Muscle of leg (tissue), 11 donors: ENCODE data around the gene NOB1. TPM values are rescaled to one million over a fixed set of nuclear protein-coding genes. Genes with fewer than 3 reads are reported as not detected.

ENCODE experiments used
- DNase-seq: peaks from one replicate; pipeline ENCODE4 v3.0.0; 2013
- H3K27ac ChIP-seq: one replicate; pipeline ENCODE4 v1.5.1; 2013; ENCODE audit warnings: mild to moderate bottlenecking, low read length, control low read depth
- H3K27me3 ChIP-seq: one replicate; pipeline ENCODE4 v1.6.1; 2013; ENCODE audit warnings: low read length; ENCODE audit not compliant: control insufficient read depth, insufficient read depth
- H3K36me3 ChIP-seq: one replicate; pipeline ENCODE4 v1.6.1; 2013; ENCODE audit warnings: low read length; ENCODE audit not compliant: control insufficient read depth, insufficient read depth
- H3K4me1 ChIP-seq: one replicate; pipeline ENCODE4 v1.6.1; 2013; ENCODE audit warnings: low read length; ENCODE audit not compliant: control insufficient read depth, insufficient read depth
- H3K4me3 ChIP-seq: one replicate; pipeline ENCODE4 v1.5.1; 2013; ENCODE audit warnings: low read length, control low read depth
- H3K9me3 ChIP-seq: replicated peaks from 2 replicates; pipeline ENCODE4 v1.6.1; 2013; ENCODE audit warnings: low read depth, low read length; ENCODE audit not compliant: control insufficient read depth
- WGBS: methylation state at CpG from one replicate; pipeline ENCODE4 v1.1.5; 2013; ENCODE audit warnings: missing lambda C conversion rate; ENCODE audit not compliant: insufficient coverage; 5-methylcytosine and 5-hydroxymethylcytosine counted together
- polyA plus RNA-seq, 8 donors: library from polyadenylated mRNA; unstranded; fragments of 120-200 nt; gene quantifications; one replicate each; pipeline versions ENCODE4 v1.2.1 to v1.2.3, GENCODE V29; 2013; ENCODE audit warnings: inconsistent platforms in 1 of 8, low replicate concordance in 1 of 8; ENCODE audit not compliant: insufficient read length in 8 of 8, insufficient read depth in 1 of 8
- total RNA-seq: library from RNA; stranded (reverse); fragments of 120-200 nt; gene quantifications from one replicate; pipeline ENCODE4 v1.2.4, GENCODE V29; 2013

Gene NOB1
- total and polyA plus RNA-seq, 9 donors: 16.2 to 56.6 (median 47.1) TPM

DNA sequence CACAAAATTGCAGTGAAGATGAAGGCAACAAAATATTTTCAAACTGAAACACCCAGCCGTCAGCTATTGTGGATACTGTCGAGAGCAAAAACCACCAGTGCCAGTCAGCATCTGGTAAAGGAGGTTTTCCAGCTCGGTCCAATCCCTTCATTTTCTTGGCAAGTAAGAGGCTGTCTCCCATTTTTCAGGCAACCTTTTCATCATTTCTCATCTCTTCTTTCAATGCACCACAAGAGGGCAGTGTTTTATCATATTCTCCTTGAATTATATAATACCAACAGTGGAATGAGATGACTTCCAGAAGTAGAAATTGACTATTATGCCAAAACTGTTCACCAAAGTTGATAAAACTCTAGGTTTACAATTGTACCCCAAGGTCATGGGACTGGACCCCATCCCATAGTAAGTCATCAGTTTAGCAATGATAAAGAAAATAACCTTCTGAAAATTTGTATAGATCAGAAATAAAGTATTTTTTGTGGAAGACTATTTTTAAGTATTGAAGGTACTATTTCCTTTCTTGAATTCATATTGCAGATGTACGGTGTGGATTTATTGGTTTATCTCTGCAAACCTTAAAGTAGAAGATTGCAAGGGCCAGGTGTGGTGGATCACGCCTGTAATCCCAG is 45.2 kb downstream of the NOB1 start:
- H3K4me3 ChIP-seq: no peak overlapping the region
- H3K27me3 ChIP-seq: no peaks in the 10 kb centered on the region
- no peaks in the 10 kb centered on the region for H3K4me1 ChIP-seq
- H3K36me3 ChIP-seq: peaks cover 16% of the 10 kb centered on the region
- WGBS: no CpG with 5 or more reads among the region's 5 CpGs
- H3K9me3 ChIP-seq: no peaks in the 10 kb centered on the region
- peak; percentile 89 for DNase-seq
- no peak overlapping the region for H3K27ac ChIP-seq

DNA sequence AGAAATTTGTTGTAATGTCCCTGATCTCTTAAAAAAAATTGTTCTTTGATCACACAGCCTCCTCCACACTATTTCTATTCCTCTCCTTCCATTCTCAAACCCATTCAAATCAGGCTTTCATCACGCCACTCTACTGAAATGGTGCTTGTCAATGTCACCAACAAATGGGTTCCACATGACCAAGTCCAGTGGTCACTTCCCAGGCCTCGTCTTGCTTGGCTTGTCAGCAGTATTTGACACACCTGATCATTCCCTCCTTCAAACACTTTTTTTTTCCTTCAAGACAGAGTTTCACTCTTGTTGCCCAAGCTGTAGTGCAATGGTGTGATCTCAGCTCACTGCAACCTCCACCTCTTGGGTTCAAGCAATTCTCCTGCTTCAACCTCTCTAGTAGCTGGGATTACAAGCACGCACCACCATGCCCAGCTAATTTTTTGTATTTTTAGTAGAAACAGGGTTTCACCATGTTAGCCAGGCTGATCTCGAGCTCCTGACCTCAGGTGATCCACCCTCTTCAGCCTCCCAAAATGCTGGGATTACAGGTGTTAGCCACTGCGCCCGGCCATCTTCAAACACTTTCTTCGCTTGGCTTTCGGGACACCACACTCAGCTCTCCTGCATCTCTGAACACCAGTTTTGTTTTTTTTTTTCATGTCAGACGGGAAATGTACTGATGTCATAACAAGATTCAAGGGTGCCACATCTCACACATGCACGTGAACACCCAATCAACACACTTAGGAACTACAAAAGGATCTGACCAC is 46.6 kb downstream of the NOB1 start:
- Histone ChIP-seq H3K27me3 (no peaks in the 10 kb centered on the region), H3K4me1 (no peaks in the 10 kb centered on the region), H3K36me3 (peaks cover 13% of the 10 kb centered on the region), H3K4me3 (no peak overlapping the region), H3K27ac (no peak overlapping the region), H3K9me3 (no peaks in the 10 kb centered on the region)
- DNase-seq: no peak
- WGBS: 81% methylated on average over 8 of the region's 10 CpGs

DNA sequence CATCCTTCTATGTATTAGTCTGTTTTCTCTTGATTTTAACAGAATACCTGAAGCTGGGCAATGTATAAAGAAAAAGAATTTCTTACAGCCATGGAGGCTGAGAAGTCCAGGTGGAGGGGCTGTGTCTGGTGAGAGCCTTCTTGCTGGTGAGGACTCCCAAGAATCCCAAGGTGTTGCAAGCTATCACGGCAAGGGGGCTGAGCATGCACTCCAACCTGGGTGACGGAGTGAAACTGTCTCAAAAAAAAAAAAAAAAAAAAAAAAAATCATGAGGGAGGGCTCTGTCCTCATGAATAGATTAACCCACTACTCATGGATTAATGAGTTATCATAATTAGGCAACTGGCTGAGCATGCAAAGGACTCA is 47.8 kb downstream of the NOB1 start:
- WGBS: no CpG with 5 or more reads among the region's 2 CpGs
- no peaks in the 10 kb centered on the region for H3K9me3 ChIP-seq
- H3K27me3 ChIP-seq: no peaks in the 10 kb centered on the region
- H3K4me1 ChIP-seq: no peaks in the 10 kb centered on the region
- no peak for DNase-seq
- no peak overlapping the region for H3K4me3 ChIP-seq
- H3K27ac ChIP-seq: no peak overlapping the region
- peaks cover 9% of the 10 kb centered on the region for H3K36me3 ChIP-seq

DNA sequence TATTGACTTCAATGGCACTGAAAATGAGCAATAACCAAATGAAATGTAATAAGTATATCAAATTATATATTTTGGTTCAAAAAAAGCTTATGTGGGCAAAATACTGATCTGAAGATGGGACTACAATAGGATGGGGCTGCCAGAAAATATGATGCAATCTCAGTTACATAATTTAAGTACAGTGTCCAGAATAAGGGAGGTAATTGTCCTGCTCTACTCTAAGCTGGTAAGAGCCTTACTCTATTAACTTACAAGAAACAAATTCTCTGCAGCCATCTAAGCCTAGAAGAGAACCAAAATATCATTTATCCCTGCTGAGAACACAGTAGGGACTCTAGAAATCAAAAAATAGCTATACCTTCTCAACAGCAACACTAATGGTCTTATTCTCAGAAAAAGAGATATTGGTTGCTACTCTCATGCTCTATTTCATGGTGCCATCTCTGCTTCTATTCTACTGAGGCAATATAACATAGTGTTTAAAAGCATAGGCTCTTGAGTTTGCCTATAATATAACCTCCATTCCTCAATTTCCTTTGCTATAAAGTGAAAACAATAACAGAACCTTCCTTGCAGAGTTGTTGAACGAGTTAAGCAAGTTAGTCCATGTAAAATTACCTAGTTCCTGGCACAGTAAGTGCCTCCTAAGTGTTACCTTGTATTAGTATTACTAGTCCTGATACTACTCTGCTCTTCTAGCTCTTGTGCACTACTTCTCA is 48.3 kb downstream of the NOB1 start:
- H3K27ac ChIP-seq: no peak overlapping the region

DNA sequence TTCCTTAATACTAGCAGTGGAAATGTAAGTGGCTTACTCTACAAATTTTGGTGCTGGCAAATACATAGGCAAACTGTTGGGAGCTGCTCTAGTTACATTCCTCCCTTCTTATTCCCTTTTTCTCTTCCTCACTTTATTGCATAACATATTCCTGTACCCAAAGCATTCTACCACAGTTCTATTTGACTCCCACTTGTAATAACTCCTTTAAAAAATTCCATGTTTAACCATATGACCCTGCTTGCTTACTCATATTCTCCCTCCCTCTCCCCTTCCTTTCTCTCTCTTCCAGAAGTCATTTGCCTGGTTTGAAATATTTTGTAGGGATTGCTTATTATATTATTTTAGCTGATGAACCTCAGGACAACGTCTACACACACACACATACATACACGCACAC is 51.1 kb downstream of the NOB1 start:
- H3K36me3 ChIP-seq: peaks cover 5% of the 10 kb centered on the region

More for the DNA sequence above, 48.3 kb downstream of the NOB1 start:
- H3K9me3 ChIP-seq: no peaks in the 10 kb centered on the region
- no peaks in the 10 kb centered on the region for H3K4me1 ChIP-seq
- H3K27me3 ChIP-seq: no peaks in the 10 kb centered on the region
- no CpG with 5 or more reads among the region's 1 CpG for WGBS
- peak; percentile 62 for DNase-seq
- H3K36me3 ChIP-seq: peaks cover 9% of the 10 kb centered on the region
- H3K4me3 ChIP-seq: no peak overlapping the region

DNA sequence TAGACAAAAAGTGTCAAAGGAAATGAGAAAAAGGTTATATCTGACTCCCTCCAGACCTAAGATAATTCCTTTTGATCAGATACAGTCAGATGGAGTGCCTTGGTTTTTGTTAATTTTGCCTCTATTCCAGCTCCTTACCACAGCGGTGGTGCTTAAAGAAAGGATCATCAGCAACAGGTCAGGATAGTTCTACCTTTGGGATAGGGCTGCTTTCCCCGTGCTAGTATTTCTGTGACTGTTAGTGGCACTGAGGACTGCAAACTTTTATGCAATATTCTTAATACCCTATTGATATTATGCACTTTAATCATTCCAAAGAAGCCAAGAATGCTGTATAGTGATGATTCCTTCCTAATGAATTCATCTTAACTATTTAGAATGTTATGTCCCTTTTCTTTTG is 52.9 kb downstream of the NOB1 start:
- 100% methylated on average over 1 of the region's 2 CpGs for WGBS
- H3K9me3 ChIP-seq: no peaks in the 10 kb centered on the region
- H3K27ac ChIP-seq: no peak overlapping the region
- no peak overlapping the region for H3K4me3 ChIP-seq
- no peaks in the 10 kb centered on the region for H3K4me1 ChIP-seq
- no peaks in the 10 kb centered on the region for H3K27me3 ChIP-seq
- H3K36me3 ChIP-seq: peaks cover 8% of the 10 kb centered on the region
- no peak for DNase-seq

More for the DNA sequence above, 51.1 kb downstream of the NOB1 start:
- no peak overlapping the region for H3K4me3 ChIP-seq
- no peak overlapping the region for H3K27ac ChIP-seq
- WGBS: no CpG with 5 or more reads among the region's 2 CpGs
- no peak for DNase-seq
- H3K9me3 ChIP-seq: no peaks in the 10 kb centered on the region
- H3K27me3 ChIP-seq: no peaks in the 10 kb centered on the region
- no peaks in the 10 kb centered on the region for H3K4me1 ChIP-seq

DNA sequence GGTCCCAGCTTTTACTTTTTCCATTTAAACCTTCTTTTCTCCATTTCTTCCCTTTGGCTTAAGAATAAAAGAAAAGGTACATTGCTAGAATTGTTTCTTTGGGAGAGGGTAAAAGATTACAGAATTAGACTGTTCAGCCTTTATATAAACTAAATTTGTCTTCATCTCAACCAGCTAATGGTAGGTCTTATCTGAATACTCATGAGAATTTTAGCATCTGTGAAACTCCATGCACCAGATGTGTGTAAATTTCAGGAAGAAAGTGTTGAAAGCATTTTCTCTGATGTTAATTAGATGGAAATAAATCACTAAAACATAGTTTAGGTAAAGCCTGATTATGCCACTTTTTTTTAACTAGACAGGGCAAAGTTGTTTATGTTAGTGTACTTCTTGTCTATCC is 53.3 kb downstream of the NOB1 start:
- no peak overlapping the region for H3K4me3 ChIP-seq
- H3K9me3 ChIP-seq: no peaks in the 10 kb centered on the region
- no peak for DNase-seq
- H3K27ac ChIP-seq: no peak overlapping the region
- no peaks in the 10 kb centered on the region for H3K27me3 ChIP-seq
- H3K4me1 ChIP-seq: no peaks in the 10 kb centered on the region
- H3K36me3 ChIP-seq: peaks cover 7% of the 10 kb centered on the region

DNA sequence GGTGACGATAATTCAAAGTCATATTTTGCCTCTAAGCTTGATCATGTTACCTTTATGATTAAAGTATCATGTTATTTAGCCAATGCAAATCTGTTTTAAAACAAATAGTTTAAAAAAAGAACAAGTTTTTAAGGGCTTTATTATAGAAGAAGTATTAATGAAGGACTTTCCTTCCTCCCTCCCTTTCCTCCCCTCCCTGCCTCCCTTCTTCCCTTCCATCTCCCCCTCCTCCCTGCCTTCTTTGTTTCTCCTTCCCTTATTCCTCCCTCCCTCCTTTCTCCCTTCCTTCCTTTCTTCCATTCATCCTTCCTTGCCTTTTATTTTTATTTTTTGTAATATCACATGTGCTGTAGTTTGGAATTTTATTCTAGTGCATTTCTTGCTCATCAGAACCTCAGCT is 54.8 kb downstream of the NOB1 start:
- Histone ChIP-seq H3K36me3 (peaks cover 10% of the 10 kb centered on the region), H3K9me3 (no peaks in the 10 kb centered on the region), H3K4me1 (no peaks in the 10 kb centered on the region), H3K27ac (no peak overlapping the region), H3K4me3 (no peak overlapping the region), H3K27me3 (no peaks in the 10 kb centered on the region)
- no peak for DNase-seq
- WGBS: no CpG with 5 or more reads among the region's 1 CpG

DNA sequence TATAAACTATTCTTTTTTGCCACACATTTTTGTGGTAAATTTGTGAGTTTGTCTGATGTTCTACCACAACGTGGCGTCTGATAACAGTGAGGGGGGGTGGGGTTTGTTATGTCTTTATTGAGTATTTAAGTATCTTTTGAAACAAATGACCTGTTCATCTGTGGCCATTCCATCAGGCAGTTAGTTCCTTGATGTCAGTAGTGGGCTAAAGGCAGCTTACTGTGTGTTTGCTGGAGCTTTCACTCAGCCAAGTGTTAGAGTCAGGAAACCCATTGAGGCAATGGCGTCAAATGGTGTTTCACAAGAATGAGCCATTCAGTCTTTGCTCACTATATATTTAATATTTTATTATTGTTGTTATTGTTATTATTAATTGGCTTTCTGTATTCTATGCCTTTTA is 56.3 kb downstream of the NOB1 start:
- peaks cover 20% of the 10 kb centered on the region for H3K36me3 ChIP-seq
- H3K9me3 ChIP-seq: no peaks in the 10 kb centered on the region
- H3K4me3 ChIP-seq: no peak overlapping the region
- no peaks in the 10 kb centered on the region for H3K4me1 ChIP-seq
- no peak overlapping the region for H3K27ac ChIP-seq
- no peaks in the 10 kb centered on the region for H3K27me3 ChIP-seq
- no peak for DNase-seq
- 90% methylated on average over 2 of the region's 3 CpGs for WGBS

DNA sequence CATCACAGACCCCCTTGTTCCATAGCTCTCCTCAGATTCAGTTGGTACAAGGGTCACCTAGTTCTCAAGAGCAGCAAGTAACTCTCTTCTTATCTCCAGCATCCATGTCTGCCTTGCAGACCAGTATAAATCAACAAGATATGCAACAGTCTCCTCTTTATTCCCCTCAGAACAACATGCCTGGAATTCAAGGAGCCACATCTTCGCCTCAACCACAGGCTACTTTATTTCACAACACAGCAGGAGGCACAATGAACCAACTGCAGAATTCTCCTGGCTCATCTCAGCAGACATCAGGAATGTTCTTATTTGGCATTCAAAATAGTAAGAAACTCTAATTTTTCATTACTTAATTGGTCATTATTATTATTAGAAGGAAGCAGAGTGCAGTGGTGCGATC is 60.8 kb downstream of the NOB1 start:
- Histone ChIP-seq H3K36me3 (peaks cover 38% of the 10 kb centered on the region), H3K4me1 (no peaks in the 10 kb centered on the region), H3K27ac (no peak overlapping the region), H3K9me3 (no peaks in the 10 kb centered on the region), H3K27me3 (no peaks in the 10 kb centered on the region), H3K4me3 (no peak overlapping the region)
- DNase-seq: no peak
- no CpG with 5 or more reads among the region's 2 CpGs for whole genome bisulfite sequencing
